ENCODE measurements around the gene ADSS1.

- TF ChIP-seq CTCF (conservative IDR thresholded peaks at IDR 0.05; ENCODE audit: low read depth, low read length) (no peak), EZH2 (IDR thresholded peaks at IDR 0.05; ENCODE audit: borderline replicate concordance, low read depth, low read length, poor library complexity, severe bottlenecking) (no peak)
These were observed 28.4 kb downstream of the ADSS1 start for GRCh38 chr14:104752423-104752734.
